OCI-LY7 (cell line): ENCODE data around the gene KIRREL3. TPM values are rescaled to one million over a fixed set of nuclear protein-coding genes. Genes with fewer than 3 reads are reported as not detected.

Experiments used
- BruUV-seq: library from RNA; stranded (reverse); fragments of 400-500 nt; replicated peaks from 2 replicates; lab custom pipeline; 2021; lab: Mats Ljungman, UMichigan
- CTCF ChIA-PET: fragments of 300-600 bp; sonication (Branson Sonifier 250); formaldehyde crosslinking; loops from one replicate; lab custom pipeline; 2022; ENCODE audit warnings: antibody characterized with exemption; ENCODE audit not compliant: unreplicated experiment; lab: Charles Lee
- POLR2A ChIA-PET: fragments of 300-600 bp; sonication (Branson Sonifier 250); formaldehyde crosslinking; loops from one replicate; lab custom pipeline; 2022; ENCODE audit warnings: antibody characterized with exemption; lab: Charles Lee
- DNase-seq: peaks from one replicate; pipeline ENCODE4 v3.0.0-alpha.2; 2015; ENCODE audit warnings: low spot score
- H2AFZ ChIP-seq: fragments of 200-600 bp; sonication (generic), shearing (Covaris generic); 2 replicates; pipeline ENCODE4 v1.6.1; 2014; ENCODE audit warnings: mild to moderate bottlenecking, antibody characterized with exemption, low read length, moderate library complexity
- H3K27ac ChIP-seq: fragments of 200-600 bp; sonication (generic); 2 replicates; pipeline ENCODE4 v1.5.1; 2014; ENCODE audit warnings: mixed run types, low read depth, mild to moderate bottlenecking, moderate library complexity, low read length, inconsistent platforms; ENCODE audit not compliant: poor library complexity, severe bottlenecking
- H3K36me3 ChIP-seq: fragments of 200-600 bp; sonication (generic); 2 replicates; pipeline ENCODE4 v1.6.1; 2014; ENCODE audit warnings: mild to moderate bottlenecking, antibody characterized with exemption, low read length, moderate library complexity, mixed read lengths; ENCODE audit not compliant: insufficient read depth
- H3K4me1 ChIP-seq: fragments of 200-600 bp; sonication (generic); 2 replicates; pipeline ENCODE4 v1.5.1; 2014; ENCODE audit warnings: mild to moderate bottlenecking, low read length; ENCODE audit not compliant: insufficient read depth, poor library complexity, severe bottlenecking
- H3K4me2 ChIP-seq: fragments of 200-600 bp; sonication (generic); 2 replicates; pipeline ENCODE4 v1.6.1; 2014; ENCODE audit warnings: mild to moderate bottlenecking, low read length
- H3K4me3 ChIP-seq: fragments of 200-600 bp; sonication (generic); 2 replicates; pipeline ENCODE4 v1.5.1; 2014; ENCODE audit warnings: mild to moderate bottlenecking, low read depth, low read length; ENCODE audit not compliant: poor library complexity, severe bottlenecking
- H3K79me2 ChIP-seq: fragments of 200-600 bp; sonication (generic); 2 replicates; pipeline ENCODE4 v1.6.1; 2016; ENCODE audit warnings: low read depth, mild to moderate bottlenecking, low read length, moderate library complexity, mixed read lengths; ENCODE audit not compliant: insufficient read depth
- H3K9me2 ChIP-seq: fragments of 200-600 bp; sonication (generic); 2 replicates; pipeline ENCODE4 v1.6.1; 2016; ENCODE audit warnings: mild to moderate bottlenecking, low read length, mixed read lengths; ENCODE audit not compliant: insufficient read depth
- H3K9me3 ChIP-seq: fragments of 200-600 bp; sonication (generic); 2 replicates; pipeline ENCODE4 v1.6.1; 2014; ENCODE audit warnings: mild to moderate bottlenecking, mixed run types, low read length, mixed read lengths
- H4K20me1 ChIP-seq: fragments of 200-600 bp; sonication (generic); 2 replicates; pipeline ENCODE4 v1.6.1; 2014; ENCODE audit warnings: mild to moderate bottlenecking, antibody characterized with exemption, low read length, moderate library complexity, mixed read lengths; ENCODE audit not compliant: insufficient read depth
- EZH2phosphoT487 ChIP-seq: fragments of 200-600 bp; sonication (generic); IDR thresholded peaks from 2 replicates; pipeline ENCODE4 v1.6.1; 2018; ENCODE audit warnings: low read depth, borderline replicate concordance, mild to moderate bottlenecking, mixed run types, antibody characterized with exemption, low read length, moderate library complexity, mixed read lengths
- intact Hi-C: fragments of 100-400 bp; cut with micrococcal nuclease; formaldehyde crosslinking; loops from one replicate; pipeline ENCODE4 v1.10.0; 2022; ENCODE audit not compliant: unreplicated experiment
- total RNA-seq, 2 experiments: library from RNA; depleted of rRNA in 1 of 2; stranded (reverse); fragments of >200 nt in 1 of 2; shearing (Covaris generic) in 1 of 2; gene quantifications; 2 replicates each; pipeline ENCODE4 v1.2.3, GENCODE V29; 2014 to 2022
- TF ChIP-seq, protein P1 (sequence below): fragments of 200-600 bp; sonication (generic); conservative IDR thresholded peaks from 2 replicates; pipeline ENCODE4 v1.5.1; 2014; ENCODE audit warnings: mild to moderate bottlenecking, antibody characterized with exemption, low read length, moderate library complexity, mixed read lengths

KIRREL3 gene
- total RNA-seq, 2 experiments from 2014 or later: not detected

- Histone ChIP-seq H3K27ac (no peak overlapping the region), H3K4me2 (no peak overlapping the region), H3K9me2 (no peaks in the 10 kb centered on the region), H3K79me2 (no peaks in the 10 kb centered on the region), H2AFZ (no peak overlapping the region), H4K20me1 (no peaks in the 10 kb centered on the region), H3K4me3 (no peak overlapping the region), H3K4me1 (no peaks in the 10 kb centered on the region), H3K36me3 (no peaks in the 10 kb centered on the region), H3K9me3 (no peaks in the 10 kb centered on the region)
- no peak for DNase-seq
- no TSS peak for BruUV-seq
- intact Hi-C loops: no loop called here
- ChIA-PET CTCF (no interaction called here), POLR2A (interaction anchor here (0.6 kb wide), 1 partner anchor 90 kb away, joined by 3 read pairs; no protein-coding TSS in a partner anchor)
- no peak for TF ChIP-seq EZH2phosphoT487
- TF ChIP-seq, protein P1, sequence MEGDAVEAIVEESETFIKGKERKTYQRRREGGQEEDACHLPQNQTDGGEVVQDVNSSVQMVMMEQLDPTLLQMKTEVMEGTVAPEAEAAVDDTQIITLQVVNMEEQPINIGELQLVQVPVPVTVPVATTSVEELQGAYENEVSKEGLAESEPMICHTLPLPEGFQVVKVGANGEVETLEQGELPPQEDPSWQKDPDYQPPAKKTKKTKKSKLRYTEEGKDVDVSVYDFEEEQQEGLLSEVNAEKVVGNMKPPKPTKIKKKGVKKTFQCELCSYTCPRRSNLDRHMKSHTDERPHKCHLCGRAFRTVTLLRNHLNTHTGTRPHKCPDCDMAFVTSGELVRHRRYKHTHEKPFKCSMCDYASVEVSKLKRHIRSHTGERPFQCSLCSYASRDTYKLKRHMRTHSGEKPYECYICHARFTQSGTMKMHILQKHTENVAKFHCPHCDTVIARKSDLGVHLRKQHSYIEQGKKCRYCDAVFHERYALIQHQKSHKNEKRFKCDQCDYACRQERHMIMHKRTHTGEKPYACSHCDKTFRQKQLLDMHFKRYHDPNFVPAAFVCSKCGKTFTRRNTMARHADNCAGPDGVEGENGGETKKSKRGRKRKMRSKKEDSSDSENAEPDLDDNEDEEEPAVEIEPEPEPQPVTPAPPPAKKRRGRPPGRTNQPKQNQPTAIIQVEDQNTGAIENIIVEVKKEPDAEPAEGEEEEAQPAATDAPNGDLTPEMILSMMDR: no peak
Observed at GRCh38 chr11:126804363-126804762, 196.2 kb downstream of the KIRREL3 start.

- no peaks in the 10 kb centered on the region for H4K20me1 ChIP-seq
- ChIA-PET POLR2A (no interaction called here), CTCF (no interaction called here)
- no peak overlapping the region for H3K4me2 ChIP-seq
- no peaks in the 10 kb centered on the region for H3K36me3 ChIP-seq
- H3K4me1 ChIP-seq: no peaks in the 10 kb centered on the region
- intact Hi-C loops: no loop called here
- no peak for DNase-seq
- no peak overlapping the region for H2AFZ ChIP-seq
- no peak for TF ChIP-seq EZH2phosphoT487
- TF ChIP-seq, protein P1: no peak
- H3K9me3 ChIP-seq: no peaks in the 10 kb centered on the region
- no TSS peak for BruUV-seq
- no peak overlapping the region for H3K4me3 ChIP-seq
- no peak overlapping the region for H3K27ac ChIP-seq
- H3K79me2 ChIP-seq: no peaks in the 10 kb centered on the region
- H3K9me2 ChIP-seq: no peaks in the 10 kb centered on the region
Observed at GRCh38 chr11:126800009-126800408, 200.6 kb downstream of the KIRREL3 start.

GRCh38 chr11:126797457-126798169 lies 203.0 kb downstream of the KIRREL3 start:
- TF ChIP-seq EZH2phosphoT487: no peak
- TF ChIP-seq, protein P1: no peak
- Histone ChIP-seq H2AFZ (no peak overlapping the region), H3K27ac (no peak overlapping the region), H3K4me3 (no peak overlapping the region), H3K36me3 (no peaks in the 10 kb centered on the region), H3K4me1 (no peaks in the 10 kb centered on the region), H3K9me2 (no peaks in the 10 kb centered on the region), H3K4me2 (no peak overlapping the region), H3K79me2 (no peaks in the 10 kb centered on the region), H3K9me3 (no peaks in the 10 kb centered on the region), H4K20me1 (no peaks in the 10 kb centered on the region)
- intact Hi-C loops: no loop called here
- ChIA-PET CTCF (no interaction called here), POLR2A (interaction anchor here (0.7 kb wide), 1 partner anchor 967 kb away, joined by 4 read pairs; no protein-coding TSS in a partner anchor)
- DNase-seq: no peak
- BruUV-seq: no TSS peak
